ENCODE measurements around the gene SIGLEC1.

The SIGLEC1 gene

DNA sequence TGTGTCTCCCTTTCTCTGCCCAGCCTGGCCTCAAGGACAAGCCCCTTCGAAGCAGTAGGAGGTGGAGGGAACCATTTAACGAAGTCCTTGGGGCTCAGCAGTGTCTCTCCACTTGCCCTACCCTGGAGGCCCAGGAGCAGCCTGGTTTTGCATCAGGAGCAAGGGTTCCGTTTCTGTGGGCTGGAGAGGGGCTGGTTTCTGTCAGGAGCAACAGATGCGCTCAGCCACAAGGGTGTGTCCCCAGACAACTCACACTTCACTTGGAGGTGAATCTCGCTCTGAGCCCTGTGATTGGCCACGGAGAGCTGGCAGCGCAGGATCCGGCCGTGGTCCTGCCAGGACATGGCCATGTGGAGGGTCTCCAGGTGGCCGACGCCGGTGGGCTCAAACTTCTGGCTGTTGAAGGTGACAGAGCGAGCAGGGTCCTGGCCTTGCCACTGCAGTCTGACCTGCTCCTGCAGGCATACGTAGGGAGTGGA lies 6.9 kb downstream of the SIGLEC1 start:
- TF ChIP-seq, protein P1, sequence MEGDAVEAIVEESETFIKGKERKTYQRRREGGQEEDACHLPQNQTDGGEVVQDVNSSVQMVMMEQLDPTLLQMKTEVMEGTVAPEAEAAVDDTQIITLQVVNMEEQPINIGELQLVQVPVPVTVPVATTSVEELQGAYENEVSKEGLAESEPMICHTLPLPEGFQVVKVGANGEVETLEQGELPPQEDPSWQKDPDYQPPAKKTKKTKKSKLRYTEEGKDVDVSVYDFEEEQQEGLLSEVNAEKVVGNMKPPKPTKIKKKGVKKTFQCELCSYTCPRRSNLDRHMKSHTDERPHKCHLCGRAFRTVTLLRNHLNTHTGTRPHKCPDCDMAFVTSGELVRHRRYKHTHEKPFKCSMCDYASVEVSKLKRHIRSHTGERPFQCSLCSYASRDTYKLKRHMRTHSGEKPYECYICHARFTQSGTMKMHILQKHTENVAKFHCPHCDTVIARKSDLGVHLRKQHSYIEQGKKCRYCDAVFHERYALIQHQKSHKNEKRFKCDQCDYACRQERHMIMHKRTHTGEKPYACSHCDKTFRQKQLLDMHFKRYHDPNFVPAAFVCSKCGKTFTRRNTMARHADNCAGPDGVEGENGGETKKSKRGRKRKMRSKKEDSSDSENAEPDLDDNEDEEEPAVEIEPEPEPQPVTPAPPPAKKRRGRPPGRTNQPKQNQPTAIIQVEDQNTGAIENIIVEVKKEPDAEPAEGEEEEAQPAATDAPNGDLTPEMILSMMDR (IDR thresholded peaks at IDR 0.05; ENCODE audit: insufficient read depth, low read length, missing control alignments) = no peak
- ChIA-PET POLR2A (no interaction called here), CTCF (interaction anchor here (27.2 to 43.4 kb wide), 2 partner anchors 2 to 19 kb away, joined by 1151 read pairs; partner anchors contain the start of genes ADAM33 and SIGLEC1)
- DNase-seq (ENCODE audit: low read depth, low spot score) = no peak
- H3K4me3 ChIP-seq (ENCODE audit: low read depth, low read length) = no peak overlapping the region

DNA sequence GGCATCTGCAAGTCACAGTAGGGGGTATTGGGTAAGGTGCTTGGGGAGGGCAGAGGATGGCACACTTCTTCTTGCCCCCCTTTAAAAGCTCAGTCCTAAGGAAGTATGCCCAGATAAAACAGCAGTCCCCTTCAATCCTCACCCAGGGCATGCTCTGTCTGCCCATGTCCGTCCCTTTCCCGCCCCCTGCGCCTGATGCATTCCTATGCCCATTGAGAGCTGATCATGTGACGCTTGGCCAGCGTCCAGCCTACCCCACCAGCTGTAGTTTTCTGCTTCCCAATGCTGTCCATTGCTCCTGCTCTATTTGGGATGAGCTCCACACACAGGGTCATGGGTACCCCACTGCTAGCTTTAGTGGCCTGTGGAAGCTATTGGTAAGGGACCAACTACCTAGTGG lies 8.3 kb downstream of the SIGLEC1 start:
- no peak for DNase-seq (ENCODE audit: low read depth, low spot score)
- POLR2A ChIA-PET = interaction anchor here (0.6 kb wide), 1 partner anchor 20 kb away, joined by 3 read pairs; no protein-coding TSS in a partner anchor
- CTCF ChIA-PET = interaction anchor here (1.1 to 43.4 kb wide), 5 partner anchors 4 to 142 kb away, joined by 3 to 1151 read pairs (median 8); partner anchors contain the start of genes ADAM33 and SIGLEC1
- TF ChIP-seq, protein P1 (IDR thresholded peaks at IDR 0.05; ENCODE audit: insufficient read depth, low read length, missing control alignments) = no peak
- H3K4me3 ChIP-seq (ENCODE audit: low read depth, low read length) = no peak overlapping the region

DNA sequence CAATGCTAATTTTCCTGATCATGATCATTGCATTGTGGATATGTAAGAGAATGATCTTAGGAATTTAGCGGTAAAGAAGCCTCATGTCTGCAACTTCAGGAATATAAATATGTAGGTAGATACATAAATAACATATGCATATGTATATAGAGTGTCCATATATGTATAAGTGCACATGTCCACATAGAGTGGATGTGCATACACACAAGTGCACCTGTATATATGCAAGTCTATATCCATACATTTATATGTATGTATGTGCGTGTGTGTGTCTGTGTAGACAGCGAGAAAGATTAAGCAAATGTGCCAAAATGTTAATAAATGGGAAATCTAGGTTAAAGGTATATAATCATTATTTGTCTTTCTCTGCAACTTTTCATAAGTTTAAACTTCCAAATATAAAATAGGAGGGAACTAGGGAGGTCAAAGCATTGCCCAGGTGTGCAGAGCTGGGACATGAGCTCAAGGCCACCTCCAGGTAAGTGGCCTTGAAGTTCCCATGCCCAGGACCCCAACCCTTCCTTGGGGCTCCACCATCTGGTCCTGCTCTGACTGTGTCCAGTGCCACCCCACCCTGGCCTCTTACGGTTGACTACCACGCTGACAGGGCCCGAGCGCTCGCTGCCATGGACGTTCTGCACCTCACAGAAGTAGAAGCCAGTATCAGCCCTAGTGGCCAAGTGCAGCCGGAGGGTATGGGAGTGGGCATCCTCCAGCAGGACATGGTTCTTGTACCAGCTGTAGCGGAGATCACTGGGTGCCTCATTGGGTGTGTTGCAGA lies 9.6 kb downstream of the SIGLEC1 start:
- no peak for DNase-seq (ENCODE audit: low read depth, low spot score)
- ChIA-PET CTCF (interaction anchor here (27.2 to 43.4 kb wide), 2 partner anchors 5 to 16 kb away, joined by 1151 read pairs; partner anchors contain the start of genes ADAM33 and SIGLEC1), POLR2A (no interaction called here)
- H3K4me3 ChIP-seq (ENCODE audit: low read depth, low read length) = no peak overlapping the region
- TF ChIP-seq, protein P1 (IDR thresholded peaks at IDR 0.05; ENCODE audit: insufficient read depth, low read length, missing control alignments) = no peak

DNA sequence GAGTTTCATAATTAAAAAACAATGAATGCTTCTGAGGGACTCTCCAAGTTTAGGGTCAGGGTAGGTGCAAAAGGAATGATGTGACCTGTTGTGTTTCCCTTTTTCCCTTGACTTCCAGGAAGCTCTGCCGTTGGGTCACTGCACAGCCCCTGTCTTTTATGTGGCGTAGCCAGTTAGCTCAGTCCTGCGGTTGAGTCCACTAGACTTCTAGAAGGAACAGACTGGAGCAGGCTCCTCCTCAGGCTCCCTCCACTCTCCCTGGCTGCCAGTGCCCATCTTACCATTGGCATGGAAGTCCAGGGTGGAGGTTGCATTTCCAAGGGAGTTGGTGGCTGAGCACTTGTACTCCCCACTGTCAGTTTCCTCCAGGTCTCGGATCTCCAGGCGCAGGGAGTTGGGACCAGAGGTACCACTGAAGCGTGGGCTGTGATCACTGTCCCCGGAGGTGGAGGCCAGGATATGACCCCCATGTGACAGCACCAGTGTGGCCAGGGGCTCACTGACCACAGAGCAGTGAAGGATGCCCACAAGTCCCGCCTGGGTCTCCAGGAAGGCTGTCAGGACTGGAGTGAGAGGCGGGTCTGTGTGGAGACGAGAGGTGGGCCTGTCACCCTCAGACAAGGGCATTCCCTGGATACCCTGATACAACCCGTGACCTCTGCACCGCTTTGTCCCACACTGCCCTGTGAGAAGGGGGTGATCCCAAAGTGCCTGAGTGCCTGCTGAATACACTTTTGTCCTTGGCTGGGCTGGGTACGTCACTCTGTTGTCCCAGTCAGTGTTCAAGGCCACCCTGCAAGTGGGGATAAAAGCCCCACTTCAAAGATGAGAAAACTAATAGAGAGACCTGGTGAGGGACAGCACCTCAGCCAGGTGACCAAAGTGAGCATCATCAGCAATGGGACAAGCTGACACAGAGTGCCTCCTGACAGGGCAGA lies 11.1 kb downstream of the SIGLEC1 start:
- DNase-seq (ENCODE audit: low read depth, low spot score) = no peak
- H3K4me3 ChIP-seq (ENCODE audit: low read depth, low read length) = no peak overlapping the region
- POLR2A ChIA-PET = no interaction called here
- TF ChIP-seq, protein P1 (IDR thresholded peaks at IDR 0.05; ENCODE audit: insufficient read depth, low read length, missing control alignments) = no peak
- CTCF ChIA-PET = interaction anchor here (1.7 to 43.4 kb wide), 3 partner anchors 6 to 54 kb away, joined by 3 to 1151 read pairs (median 1151); partner anchors contain the start of genes ADAM33 and SIGLEC1

DNA sequence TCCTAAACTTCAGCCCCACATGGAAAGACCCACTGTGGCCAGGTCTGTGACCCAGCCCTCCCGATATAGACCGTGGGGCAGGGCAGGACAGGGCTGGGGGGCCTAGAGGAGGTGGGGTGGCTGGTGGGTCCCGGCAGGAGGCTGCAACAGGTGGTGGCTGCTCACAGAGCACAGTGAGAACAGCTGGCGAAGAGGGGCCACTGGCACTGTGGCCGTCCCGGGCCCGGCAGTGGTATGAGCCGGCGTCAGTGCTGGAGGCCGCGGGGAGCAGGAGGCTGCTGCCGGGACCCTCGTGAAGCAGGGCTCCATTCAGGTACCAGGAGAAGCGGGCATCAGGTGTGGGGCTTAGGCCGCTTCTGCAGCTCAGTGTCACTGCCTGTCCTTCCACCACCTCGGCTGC lies 13.4 kb downstream of the SIGLEC1 start:
- H3K4me3 ChIP-seq (ENCODE audit: low read depth, low read length) = no peak overlapping the region
- POLR2A ChIA-PET = no interaction called here
- TF ChIP-seq, protein P1 (IDR thresholded peaks at IDR 0.05; ENCODE audit: insufficient read depth, low read length, missing control alignments) = no peak
- DNase-seq (ENCODE audit: low read depth, low spot score) = no peak
- CTCF ChIA-PET = interaction anchor here (27.2 to 43.4 kb wide), 2 partner anchors 9 to 12 kb away, joined by 1151 read pairs; partner anchors contain the start of genes ADAM33 and SIGLEC1

All from AG04449 (cell line).